Neural cell (in vitro differentiated cells): Measurements from ENCODE around the gene USP49.

ENCODE experiments used
- EZH2 ChIP-seq: fragments of 200-600, 300-800 bp; shearing (Covaris generic), sonication (generic); IDR thresholded peaks from 2 replicates; pipeline ENCODE4 v1.6.1; 2014; ENCODE audit warnings: antibody characterized with exemption, low read length, borderline replicate concordance, mild to moderate bottlenecking; ENCODE audit not compliant: insufficient read depth, poor library complexity, severe bottlenecking
- TF ChIP-seq, protein P1 (sequence below): fragments of 450-650 bp; IDR thresholded peaks from 2 replicates; pipeline ENCODE4 v1.5.1; 2014; ENCODE audit warnings: antibody characterized with exemption, mild to moderate bottlenecking, moderate library complexity; ENCODE audit not compliant: poor library complexity, severe bottlenecking

DNA sequence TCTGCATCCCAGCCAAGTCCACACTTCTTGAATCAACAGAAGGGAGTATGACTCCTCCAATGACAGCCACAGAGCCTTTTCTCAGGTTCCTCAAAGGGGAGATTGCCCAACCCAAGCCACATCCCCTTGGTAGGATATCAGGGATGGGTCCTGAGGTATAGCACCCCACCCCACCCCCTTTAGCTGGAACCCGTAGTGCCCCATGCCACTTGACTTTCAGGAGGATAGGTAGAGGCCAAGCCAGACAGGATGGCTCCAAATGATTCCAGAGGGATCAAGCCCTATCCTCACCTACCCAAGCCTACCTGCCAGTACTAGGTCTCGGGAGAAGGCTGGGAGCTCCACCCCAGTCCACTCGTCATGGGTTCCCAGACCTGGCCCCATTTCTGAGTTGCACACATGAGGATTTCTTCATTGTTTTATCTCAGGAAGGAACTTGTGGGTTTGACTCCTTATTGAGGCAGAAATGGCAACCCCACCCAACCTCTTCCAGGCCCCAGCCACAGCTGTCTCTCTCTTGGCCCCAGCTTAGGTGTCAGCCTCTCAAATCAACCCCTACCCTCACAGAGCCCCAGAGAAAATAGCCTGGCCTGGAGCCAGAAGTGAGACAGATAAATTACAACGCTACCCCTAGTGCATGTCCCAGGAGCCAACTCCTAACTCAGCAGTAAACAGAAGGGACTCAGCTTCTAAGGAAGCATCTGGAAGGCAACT lies 42.8 kb upstream of the USP49 start:
- TF ChIP-seq, protein P1, sequence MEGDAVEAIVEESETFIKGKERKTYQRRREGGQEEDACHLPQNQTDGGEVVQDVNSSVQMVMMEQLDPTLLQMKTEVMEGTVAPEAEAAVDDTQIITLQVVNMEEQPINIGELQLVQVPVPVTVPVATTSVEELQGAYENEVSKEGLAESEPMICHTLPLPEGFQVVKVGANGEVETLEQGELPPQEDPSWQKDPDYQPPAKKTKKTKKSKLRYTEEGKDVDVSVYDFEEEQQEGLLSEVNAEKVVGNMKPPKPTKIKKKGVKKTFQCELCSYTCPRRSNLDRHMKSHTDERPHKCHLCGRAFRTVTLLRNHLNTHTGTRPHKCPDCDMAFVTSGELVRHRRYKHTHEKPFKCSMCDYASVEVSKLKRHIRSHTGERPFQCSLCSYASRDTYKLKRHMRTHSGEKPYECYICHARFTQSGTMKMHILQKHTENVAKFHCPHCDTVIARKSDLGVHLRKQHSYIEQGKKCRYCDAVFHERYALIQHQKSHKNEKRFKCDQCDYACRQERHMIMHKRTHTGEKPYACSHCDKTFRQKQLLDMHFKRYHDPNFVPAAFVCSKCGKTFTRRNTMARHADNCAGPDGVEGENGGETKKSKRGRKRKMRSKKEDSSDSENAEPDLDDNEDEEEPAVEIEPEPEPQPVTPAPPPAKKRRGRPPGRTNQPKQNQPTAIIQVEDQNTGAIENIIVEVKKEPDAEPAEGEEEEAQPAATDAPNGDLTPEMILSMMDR, result no peak
- no peak for TF ChIP-seq EZH2
